Naive B cell (primary cell): Measurements from ENCODE around the gene AIPL1. TPM values are rescaled to one million over a fixed set of nuclear protein-coding genes. Genes with fewer than 3 reads are reported as not detected.

Source experiments
- ATAC-seq, 2 donors: fragments of 150-1000 bp; cut with Tn5 transposase; 2 replicates each; pipeline ENCODE4 v1.10.0; 2021; ENCODE audit warnings: low read depth in 2 of 2, mild to moderate bottlenecking in 2 of 2, moderate library complexity in 2 of 2
- DNase-seq: peaks from one replicate; pipeline ENCODE4 v3.0.0; 2022
- H3K27ac Mint-ChIP-seq, 6 donors: one replicate each; pipeline ENCODE4 v1.8.0; 2020 to 2022; ENCODE audit warnings: mild to moderate bottlenecking in 6 of 6, mixed read lengths in 6 of 6, moderate library complexity in 5 of 6, inconsistent platforms in 2 of 6
- H3K27me3 Mint-ChIP-seq, 3 donors: one replicate each; pipeline ENCODE4 v1.8.0; 2021 to 2022; ENCODE audit warnings: mixed read lengths in 3 of 3, mild to moderate bottlenecking in 1 of 3
- H3K36me3 Mint-ChIP-seq, 2 donors: one replicate each; pipeline ENCODE4 v1.8.0; 2020 to 2022; ENCODE audit warnings: mixed read lengths in 2 of 2, inconsistent platforms in 1 of 2, mild to moderate bottlenecking in 1 of 2
- H3K4me1 Mint-ChIP-seq, 3 donors: one replicate each; pipeline ENCODE4 v1.8.0; 2020 to 2022; ENCODE audit warnings: mixed read lengths in 3 of 3, inconsistent platforms in 1 of 3, mild to moderate bottlenecking in 1 of 3, moderate library complexity in 1 of 3
- H3K4me3 Mint-ChIP-seq, 8 donors: one replicate each; pipeline ENCODE4 v1.8.0; 2020 to 2022; ENCODE audit warnings: mild to moderate bottlenecking in 8 of 8, mixed read lengths in 8 of 8, moderate library complexity in 8 of 8, inconsistent platforms in 2 of 8
- H3K9me3 Mint-ChIP-seq, 7 donors: one replicate each; pipeline ENCODE4 v1.8.0; 2020 to 2022; ENCODE audit warnings: mixed read lengths in 7 of 7, mild to moderate bottlenecking in 5 of 7, inconsistent platforms in 2 of 7, moderate library complexity in 1 of 7
- polyA plus RNA-seq, 6 donors: library from polyadenylated mRNA; unstranded; fragments of 300-500 nt; fragmentation: Illumina TruSeq; gene quantifications; one replicate each; pipeline ENCODE4 v1.2.3, GENCODE V29; 2021; ENCODE audit warnings: low read depth in 6 of 6

The AIPL1 gene
- polyA plus RNA-seq, 6 donors from 2014 or later: not detected

DNA sequence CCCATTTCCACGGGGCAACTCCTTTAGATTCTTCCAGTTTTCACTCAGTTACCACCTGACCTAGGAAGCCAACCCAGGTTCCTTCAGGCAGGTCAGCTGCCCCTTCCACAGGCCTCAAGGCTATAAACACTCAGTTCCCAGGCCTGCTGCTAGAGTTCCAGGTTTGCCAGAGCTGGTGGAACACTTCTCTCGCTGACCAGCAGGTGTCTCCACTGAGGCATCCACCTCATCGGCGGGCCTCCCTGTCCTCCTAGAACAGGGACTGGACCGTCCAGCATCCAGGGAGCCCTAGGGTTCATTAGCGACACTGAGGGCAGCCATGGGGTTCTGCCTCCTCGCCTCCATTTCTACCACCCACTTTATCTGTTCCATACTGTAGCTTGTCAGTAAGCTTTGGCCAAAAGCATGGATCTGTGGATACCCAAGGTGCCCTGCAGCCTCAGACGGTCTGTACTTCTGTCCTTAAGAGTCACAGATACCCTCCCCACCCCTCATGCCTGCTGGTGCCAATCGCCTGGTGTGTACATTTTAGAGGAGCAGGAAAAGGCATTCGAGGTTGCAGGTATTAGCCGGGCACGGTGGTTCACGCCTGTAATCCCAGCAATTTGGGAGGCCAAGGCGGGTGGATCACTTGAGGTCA lies 38.3 kb upstream of the AIPL1 start:
- peaks cover 0 to 19% (median 12%) of the 10 kb centered on the region in 3 donors for H3K27me3 Mint-ChIP-seq
- H3K27ac Mint-ChIP-seq: peak overlapping the region in 2 of 6 donors; percentile 33 to 49
- ATAC-seq (peak in 1 of 2 donors; percentile 49), DNase-seq (peak; percentile 50)
- H3K4me3 Mint-ChIP-seq: no peak overlapping the region
- H3K36me3 Mint-ChIP-seq: no peaks in the 10 kb centered on the region
- no peaks in the 10 kb centered on the region for H3K9me3 Mint-ChIP-seq
- H3K4me1 Mint-ChIP-seq: peaks cover 3 to 7% (median 6%) of the 10 kb centered on the region in 3 donors

DNA sequence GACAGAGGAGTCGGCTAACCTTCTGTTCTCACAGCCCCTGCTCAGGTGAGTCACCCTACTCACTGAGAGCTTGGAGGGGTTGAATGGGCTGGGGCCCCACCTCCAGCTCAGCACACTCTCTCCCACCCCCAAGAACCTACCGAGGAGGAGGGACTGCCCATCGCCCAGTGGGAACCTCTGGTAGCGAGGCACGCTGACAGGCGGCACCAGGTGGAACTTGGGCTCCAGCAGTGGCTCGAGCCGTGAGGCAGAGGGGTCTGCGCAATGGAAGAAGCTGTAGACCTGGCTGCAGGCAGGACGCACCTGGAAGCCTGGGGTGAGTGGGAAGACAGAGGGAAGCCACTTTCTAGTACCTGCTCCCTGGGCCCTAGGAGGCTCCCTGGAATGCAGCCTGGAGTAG lies 37.6 kb upstream of the AIPL1 start:
- no peak for DNase-seq
- Mint-ChIP-seq H3K9me3 (no peaks in the 10 kb centered on the region), H3K36me3 (no peaks in the 10 kb centered on the region), H3K27me3 (peaks cover 4 to 19% (median 12%) of the 10 kb centered on the region in 3 donors), H3K4me1 (peaks cover 3 to 7% (median 6%) of the 10 kb centered on the region in 3 donors), H3K4me3 (no peak overlapping the region), H3K27ac (no peak overlapping the region)
- ATAC-seq: no peak

DNA sequence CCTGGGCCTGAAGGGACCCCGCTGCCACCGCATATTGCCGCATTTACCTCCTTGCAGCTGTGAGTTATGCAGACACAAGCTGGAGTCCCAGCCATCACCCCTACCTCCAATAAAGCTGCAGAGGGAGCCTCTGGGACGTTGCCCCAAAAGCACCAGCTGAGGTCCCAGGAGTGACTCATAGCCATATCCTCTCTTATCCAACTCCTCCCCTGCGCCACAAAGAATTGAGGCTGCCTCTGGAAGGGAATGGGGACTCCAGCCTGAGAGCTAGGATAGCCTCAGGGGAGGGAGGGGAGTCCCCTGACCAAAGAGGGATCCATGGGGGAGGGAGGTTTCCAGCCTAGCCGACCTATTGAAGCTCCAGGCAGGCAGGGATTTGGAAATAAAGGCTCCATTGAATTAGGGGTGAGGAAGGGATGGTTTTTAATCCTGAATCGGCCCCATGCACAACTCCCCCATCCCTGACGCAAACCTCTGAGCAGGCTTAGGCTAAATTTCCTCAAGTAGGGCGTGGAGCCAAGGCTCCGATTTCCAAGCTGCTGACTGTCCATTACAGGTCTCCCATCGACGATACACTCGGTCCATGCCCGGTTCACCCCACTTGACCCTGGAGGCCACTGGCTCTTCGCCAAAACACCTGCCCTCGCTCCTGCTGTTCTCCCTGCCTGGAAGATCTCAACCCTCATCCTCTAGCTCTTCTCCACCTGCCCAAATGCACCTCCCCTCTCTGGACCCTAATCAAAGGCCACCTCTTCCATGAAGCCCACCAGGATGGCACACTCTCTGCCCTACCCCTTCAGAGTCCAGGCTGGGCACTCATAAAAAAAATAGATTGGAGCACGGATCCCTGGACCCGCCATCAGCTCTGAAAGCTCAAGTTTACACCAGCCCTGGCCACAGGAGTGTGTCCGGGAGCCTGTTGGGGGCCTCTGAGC lies 36.9 kb upstream of the AIPL1 start:
- Mint-ChIP-seq H3K36me3 (no peaks in the 10 kb centered on the region), H3K27me3 (peaks cover 4 to 19% (median 12%) of the 10 kb centered on the region in 3 donors), H3K27ac (no peak overlapping the region), H3K4me3 (no peak overlapping the region), H3K9me3 (no peaks in the 10 kb centered on the region), H3K4me1 (peaks cover 3 to 7% (median 6%) of the 10 kb centered on the region in 3 donors)
- ATAC-seq (no peak), DNase-seq (no peak)

- DNase-seq: no peak
- ATAC-seq: no peak
- Mint-ChIP-seq H3K36me3 (no peaks in the 10 kb centered on the region), H3K4me3 (no peak overlapping the region), H3K27ac (no peak overlapping the region), H3K9me3 (no peaks in the 10 kb centered on the region), H3K27me3 (peaks cover 4 to 19% (median 18%) of the 10 kb centered on the region in 3 donors), H3K4me1 (peaks cover 3 to 7% (median 6%) of the 10 kb centered on the region in 3 donors)
These were observed 36.0 kb upstream of the AIPL1 start for GRCh38 chr17:6470751-6471521.

- Mint-ChIP-seq H3K27me3 (peaks cover 4 to 24% (median 19%) of the 10 kb centered on the region in 3 donors), H3K9me3 (no peaks in the 10 kb centered on the region), H3K36me3 (no peaks in the 10 kb centered on the region), H3K4me3 (no peak overlapping the region), H3K27ac (no peak overlapping the region), H3K4me1 (peaks cover 3 to 7% (median 6%) of the 10 kb centered on the region in 3 donors)
- ATAC-seq (no peak), DNase-seq (no peak)
These were observed 35.3 kb upstream of the AIPL1 start for GRCh38 chr17:6470146-6470718.

DNA sequence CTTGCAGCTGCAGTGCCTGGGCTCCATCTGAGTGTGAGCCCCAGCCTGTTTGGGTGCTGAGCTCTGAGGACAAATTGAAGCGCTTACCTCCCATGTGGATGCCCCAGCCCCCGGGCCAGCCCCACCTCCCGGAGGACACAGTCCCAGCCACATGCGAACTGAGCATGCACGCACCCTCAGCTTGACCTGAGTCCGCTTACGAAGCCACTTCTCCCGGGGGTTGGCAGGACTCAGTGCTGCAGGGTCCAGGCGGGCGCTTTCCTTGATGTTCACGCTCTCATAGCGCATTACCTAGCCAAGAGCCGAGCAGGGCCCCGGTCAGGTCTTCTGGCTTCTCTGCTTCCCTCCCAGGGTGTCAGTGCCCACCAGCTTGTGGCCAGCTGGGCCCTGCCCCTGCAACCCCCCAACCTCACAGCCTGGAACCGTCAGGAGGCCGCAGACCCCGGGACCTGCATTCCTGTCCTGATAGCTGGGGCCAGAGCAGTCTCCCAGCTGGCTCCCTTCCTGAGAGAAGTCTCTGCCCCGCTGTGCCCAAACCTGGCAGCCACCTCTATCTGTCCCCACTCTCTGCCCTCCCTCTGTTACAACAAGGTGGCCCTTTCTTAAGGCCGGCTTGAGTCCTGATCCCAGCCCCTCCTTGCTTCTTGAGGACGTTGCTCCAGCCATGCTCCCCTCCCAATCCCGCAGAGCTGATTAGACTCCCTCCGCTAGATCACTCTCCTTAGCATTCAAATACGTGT lies 33.3 kb upstream of the AIPL1 start:
- Mint-ChIP-seq H3K36me3 (no peaks in the 10 kb centered on the region), H3K27me3 (peaks cover 4 to 24% (median 19%) of the 10 kb centered on the region in 3 donors), H3K4me1 (peaks cover 3 to 5% (median 3%) of the 10 kb centered on the region in 3 donors), H3K27ac (peak overlapping the region in 2 of 6 donors; percentile 25 to 44), H3K9me3 (no peaks in the 10 kb centered on the region), H3K4me3 (no peak overlapping the region)
- ATAC-seq (no peak), DNase-seq (no peak)

DNA sequence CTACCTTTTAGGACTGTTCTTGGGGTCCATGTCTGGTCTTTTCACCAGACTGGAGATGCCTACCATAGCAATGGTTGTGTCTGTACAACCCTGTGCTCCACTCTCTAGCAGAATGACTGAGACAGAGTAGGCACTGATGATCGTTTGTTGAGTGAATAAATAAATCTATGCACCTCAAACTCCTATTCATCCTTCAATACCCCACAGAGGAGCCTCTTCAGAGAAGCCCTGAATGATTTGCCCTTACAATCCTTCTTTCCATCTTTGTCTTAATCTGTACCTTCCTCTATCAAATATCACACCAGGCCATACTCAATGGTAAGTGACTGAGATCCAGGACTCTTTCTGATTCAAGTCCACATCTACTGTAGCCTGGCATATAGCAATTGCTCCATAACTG lies 32.6 kb upstream of the AIPL1 start:
- no peaks in the 10 kb centered on the region for H3K36me3 Mint-ChIP-seq
- H3K4me1 Mint-ChIP-seq: no peaks in the 10 kb centered on the region
- ATAC-seq: no peak
- no peak overlapping the region for H3K4me3 Mint-ChIP-seq
- DNase-seq: no peak
- no peak overlapping the region for H3K27ac Mint-ChIP-seq
- peaks cover 4 to 24% (median 19%) of the 10 kb centered on the region in 3 donors for H3K27me3 Mint-ChIP-seq
- H3K9me3 Mint-ChIP-seq: no peaks in the 10 kb centered on the region

- no peak for ATAC-seq
- Mint-ChIP-seq H3K4me3 (no peak overlapping the region), H3K27me3 (peaks cover 4 to 24% (median 19%) of the 10 kb centered on the region in 3 donors), H3K27ac (peak overlapping the region in 2 of 6 donors; percentile 2 to 59), H3K36me3 (no peaks in the 10 kb centered on the region), H3K4me1 (no peaks in the 10 kb centered on the region), H3K9me3 (no peaks in the 10 kb centered on the region)
- no peak for DNase-seq
These were observed 30.5 kb upstream of the AIPL1 start for GRCh38 chr17:6465206-6466003.

DNA sequence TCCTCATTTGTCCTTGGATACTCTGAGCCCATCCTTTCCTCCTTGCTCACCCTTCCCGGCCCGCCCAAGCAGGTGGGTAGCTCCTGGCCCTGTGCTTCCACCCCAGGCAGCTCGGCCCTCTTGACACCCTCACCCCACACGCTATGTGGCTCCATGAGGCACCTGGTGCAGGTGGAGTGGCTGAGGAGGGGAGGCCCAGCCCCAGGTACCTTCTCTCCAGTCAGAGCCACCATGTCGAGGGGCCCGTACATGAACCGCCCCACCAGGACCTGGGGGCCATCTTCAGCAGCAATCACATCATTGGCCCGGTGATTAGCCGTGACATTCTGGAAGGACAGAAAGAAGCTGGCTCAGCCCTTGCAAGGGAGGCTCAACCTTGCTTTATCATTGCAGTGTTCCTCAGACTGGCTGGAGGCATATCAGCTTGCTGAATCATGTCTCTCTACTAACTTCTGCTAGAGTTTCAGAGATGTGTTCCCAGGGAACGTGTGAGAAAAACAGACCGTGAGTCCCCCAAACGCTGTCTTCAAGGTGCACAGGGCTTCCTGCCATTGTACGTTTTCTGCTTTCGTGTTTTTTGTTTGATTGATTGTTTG lies 29.6 kb upstream of the AIPL1 start:
- Mint-ChIP-seq H3K27ac (peak overlapping the region in 1 of 6 donors; percentile 35), H3K36me3 (no peaks in the 10 kb centered on the region), H3K27me3 (peaks cover 4 to 24% (median 13%) of the 10 kb centered on the region in 3 donors), H3K9me3 (no peaks in the 10 kb centered on the region), H3K4me3 (no peak overlapping the region), H3K4me1 (no peaks in the 10 kb centered on the region)
- ATAC-seq: no peak
- no peak for DNase-seq

- H3K36me3 Mint-ChIP-seq: no peaks in the 10 kb centered on the region
- H3K4me1 Mint-ChIP-seq: no peaks in the 10 kb centered on the region
- H3K4me3 Mint-ChIP-seq: no peak overlapping the region
- DNase-seq (no peak), ATAC-seq (no peak)
- peaks cover 4 to 18% (median 6%) of the 10 kb centered on the region in 3 donors for H3K27me3 Mint-ChIP-seq
- H3K27ac Mint-ChIP-seq: no peak overlapping the region
- H3K9me3 Mint-ChIP-seq: no peaks in the 10 kb centered on the region
These were observed 28.9 kb upstream of the AIPL1 start for GRCh38 chr17:6463616-6464445.

- Mint-ChIP-seq H3K4me3 (no peak overlapping the region), H3K27me3 (peaks cover 0 to 12% (median 2%) of the 10 kb centered on the region in 3 donors), H3K4me1 (no peaks in the 10 kb centered on the region), H3K9me3 (no peaks in the 10 kb centered on the region), H3K27ac (peak overlapping the region in 1 of 6 donors; percentile 90), H3K36me3 (no peaks in the 10 kb centered on the region)
- DNase-seq: no peak
- no peak for ATAC-seq
These were observed 27.8 kb upstream of the AIPL1 start for GRCh38 chr17:6462692-6463091.
